Cardiac muscle cell (in vitro differentiated cells and primary cell): ENCODE results near the gene EEF1G. TPM values are rescaled to one million over a fixed set of nuclear protein-coding genes. Genes with fewer than 3 reads are reported as not detected.

Source experiments
- DNase-seq, 2 donors: peaks; one replicate each; pipeline versions ENCODE4 v3.0.0 to v3.0.0-alpha.2; 2010 to 2017; ENCODE audit warnings: low read depth in 1 of 2, low spot score in 1 of 2
- H3K27ac ChIP-seq: fragments of 200-600 bp; sonication (generic); 2 replicates; pipeline ENCODE4 v1.5.1; 2016
- H3K27me3 ChIP-seq: fragments of 200-600 bp; sonication (generic); 2 replicates; pipeline ENCODE4 v1.6.0; 2016; ENCODE audit warnings: control low read depth
- H3K36me3 ChIP-seq: fragments of 200-600 bp; sonication (generic); 2 replicates; pipeline ENCODE4 v1.5.1; 2016; ENCODE audit warnings: control low read depth
- H3K4me1 ChIP-seq: fragments of 200-600 bp; sonication (generic); 2 replicates; pipeline ENCODE4 v1.8.1; 2017; ENCODE audit warnings: low read depth, mild to moderate bottlenecking, mixed run types
- H3K4me3 ChIP-seq: fragments of 200-600 bp; sonication (generic); 2 replicates; pipeline ENCODE4 v1.5.1; 2016; ENCODE audit warnings: mild to moderate bottlenecking
- H3K9me3 ChIP-seq: fragments of 200-600 bp; sonication (generic); 2 replicates; pipeline ENCODE4 v1.5.1; 2017; ENCODE audit warnings: low read depth, mild to moderate bottlenecking, control low read depth
- CTCF ChIP-seq: IDR thresholded peaks from 2 replicates; pipeline ENCODE4 v1.5.1; 2012; ENCODE audit warnings: low read depth, mild to moderate bottlenecking, low read length
- polyA plus RNA-seq: library from polyadenylated mRNA; unstranded; fragments of >200 nt; fragmentation: Nextera tagmentation; extraction: Ambion mirVana; gene quantifications from 2 replicates; pipeline ENCODE4 v1.2.1, GENCODE V29; 2016
- total RNA-seq: library from RNA; depleted of rRNA; stranded (reverse); fragments of >200 nt; gene quantifications from 2 replicates; pipeline ENCODE4 v1.2.3, GENCODE V29; 2016

EEF1G gene
- total and polyA plus RNA-seq, 2 experiments from 2014 or later: 769 to 2,091 TPM

- TF ChIP-seq CTCF: no peak
- Histone ChIP-seq H3K9me3 (no peaks in the 10 kb centered on the region), H3K27me3 (no peaks in the 10 kb centered on the region), H3K4me1 (peaks cover 21% of the 10 kb centered on the region), H3K4me3 (peak within 1 kb of the TSS; percentile 72), H3K36me3 (peaks cover 14% of the 10 kb centered on the region), H3K27ac (peak within 1 kb of the TSS; percentile 90)
- DNase-seq: peak; percentile 99
These were observed 27.9 kb upstream of the EEF1G start, which contains the start of gene MTA2 for GRCh38 chr11:62601372-62602140. Gene MTA2 (minus strand): TSS chr11:62601865. CDS start chr11:62601450, 415 bp downstream.

- peak in 1 of 2 donors; percentile 41 for DNase-seq
- peaks cover 20% of the 10 kb centered on the region for H3K36me3 ChIP-seq
These were observed 27.4 kb upstream of the EEF1G start for GRCh38 chr11:62601122-62601371.

GRCh38 chr11:62600367-62601121, 26.9 kb upstream of the EEF1G start:
- Histone ChIP-seq H3K36me3 (peaks cover 25% of the 10 kb centered on the region), H3K9me3 (no peaks in the 10 kb centered on the region), H3K27ac (peak overlapping the region; percentile 90), H3K4me3 (peak overlapping the region; percentile 72), H3K4me1 (peaks cover 21% of the 10 kb centered on the region), H3K27me3 (no peaks in the 10 kb centered on the region)
- no peak for DNase-seq
- no peak for TF ChIP-seq CTCF

More at GRCh38 chr11:62601122-62601371, 27.4 kb upstream of the EEF1G start:
- Histone ChIP-seq H3K4me3 (peak overlapping the region; percentile 72), H3K27ac (peak overlapping the region; percentile 90), H3K9me3 (no peaks in the 10 kb centered on the region), H3K27me3 (no peaks in the 10 kb centered on the region), H3K4me1 (peaks cover 21% of the 10 kb centered on the region)
- no peak for TF ChIP-seq CTCF

GRCh38 chr11:62599901-62600300, 26.2 kb upstream of the EEF1G start:
- H3K4me1 ChIP-seq: peaks cover 21% of the 10 kb centered on the region
- H3K36me3 ChIP-seq: peaks cover 31% of the 10 kb centered on the region
- TF ChIP-seq CTCF: no peak
- H3K9me3 ChIP-seq: no peaks in the 10 kb centered on the region
- H3K4me3 ChIP-seq: peak overlapping the region; percentile 72
- DNase-seq: no peak
- H3K27ac ChIP-seq: peak overlapping the region; percentile 90
- H3K27me3 ChIP-seq: no peaks in the 10 kb centered on the region

- H3K36me3 ChIP-seq: peaks cover 38% of the 10 kb centered on the region
- H3K9me3 ChIP-seq: no peaks in the 10 kb centered on the region
- peak overlapping the region; percentile 90 for H3K27ac ChIP-seq
- H3K27me3 ChIP-seq: no peaks in the 10 kb centered on the region
- TF ChIP-seq CTCF: no peak
- H3K4me3 ChIP-seq: peak overlapping the region; percentile 72
- H3K4me1 ChIP-seq: peaks cover 18% of the 10 kb centered on the region
- DNase-seq: peak; percentile 97 to 100
These were observed 25.5 kb upstream of the EEF1G start for GRCh38 chr11:62599069-62599696.
